ENCODE data around the gene CNTNAP2.

DNA sequence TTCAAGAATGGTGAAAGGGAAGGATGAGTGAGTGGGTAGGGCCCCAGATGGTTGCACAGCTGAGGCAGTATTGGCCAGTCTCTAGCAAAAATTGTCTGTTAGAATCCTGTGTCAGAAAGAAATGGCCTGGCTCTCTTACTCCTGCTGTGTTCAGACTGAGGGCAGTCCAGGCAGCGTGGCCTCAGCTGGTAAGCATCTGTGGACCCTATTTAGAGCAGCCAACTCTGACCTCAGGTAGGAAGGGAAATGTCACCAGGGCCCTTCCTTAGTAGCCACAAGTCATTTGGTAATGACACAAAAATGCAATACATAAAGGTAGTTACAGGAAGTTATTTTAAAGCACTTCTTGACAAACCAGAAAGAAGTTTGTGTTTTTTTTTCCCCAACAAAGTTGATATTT is 1194.7 kb downstream of the CNTNAP2 start:
- TF ChIP-seq KDM1A (IDR thresholded peaks at IDR 0.05; ENCODE audit: borderline replicate concordance, low read length), result no peak
- TF ChIP-seq CHD2 (IDR thresholded peaks at IDR 0.05; ENCODE audit: low read length), result no peak
- TF ChIP-seq RFX5 (IDR thresholded peaks at IDR 0.05; ENCODE audit: borderline replicate concordance, low read depth, low read length), result no peak
- TF ChIP-seq RAD21 (IDR thresholded peaks at IDR 0.05 in 1 of 2, conservative IDR thresholded peaks at IDR 0.05 in 1 of 2; ENCODE audit: low read depth in 2 of 2, low read length in 2 of 2), result no peak
- no peak for TF ChIP-seq EP300 (IDR thresholded peaks at IDR 0.05; ENCODE audit: borderline replicate concordance in 1 of 2, low read depth in 2 of 2, low read length in 2 of 2)
- TF ChIP-seq JUN (IDR thresholded peaks at IDR 0.05; ENCODE audit: low read depth, low read length), result no peak
- no peak for TF ChIP-seq RXRA (IDR thresholded peaks at IDR 0.05; ENCODE audit: insufficient read depth, low read depth, low read length)
- TF ChIP-seq, protein P1, sequence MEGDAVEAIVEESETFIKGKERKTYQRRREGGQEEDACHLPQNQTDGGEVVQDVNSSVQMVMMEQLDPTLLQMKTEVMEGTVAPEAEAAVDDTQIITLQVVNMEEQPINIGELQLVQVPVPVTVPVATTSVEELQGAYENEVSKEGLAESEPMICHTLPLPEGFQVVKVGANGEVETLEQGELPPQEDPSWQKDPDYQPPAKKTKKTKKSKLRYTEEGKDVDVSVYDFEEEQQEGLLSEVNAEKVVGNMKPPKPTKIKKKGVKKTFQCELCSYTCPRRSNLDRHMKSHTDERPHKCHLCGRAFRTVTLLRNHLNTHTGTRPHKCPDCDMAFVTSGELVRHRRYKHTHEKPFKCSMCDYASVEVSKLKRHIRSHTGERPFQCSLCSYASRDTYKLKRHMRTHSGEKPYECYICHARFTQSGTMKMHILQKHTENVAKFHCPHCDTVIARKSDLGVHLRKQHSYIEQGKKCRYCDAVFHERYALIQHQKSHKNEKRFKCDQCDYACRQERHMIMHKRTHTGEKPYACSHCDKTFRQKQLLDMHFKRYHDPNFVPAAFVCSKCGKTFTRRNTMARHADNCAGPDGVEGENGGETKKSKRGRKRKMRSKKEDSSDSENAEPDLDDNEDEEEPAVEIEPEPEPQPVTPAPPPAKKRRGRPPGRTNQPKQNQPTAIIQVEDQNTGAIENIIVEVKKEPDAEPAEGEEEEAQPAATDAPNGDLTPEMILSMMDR (IDR thresholded peaks at IDR 0.05; ENCODE audit: control extremely low read depth in 1 of 3, insufficient read depth in 1 of 3, low read depth in 1 of 3, low read length in 3 of 3), result no peak
- no peak for TF ChIP-seq YY1 (IDR thresholded peaks at IDR 0.05; ENCODE audit: low read depth, low read length)
- TF ChIP-seq SP1 (IDR thresholded peaks at IDR 0.05; ENCODE audit: low read depth, low read length), result no peak
